Measurements from ENCODE around the gene HS3ST3A1.

Gene HS3ST3A1

DNA sequence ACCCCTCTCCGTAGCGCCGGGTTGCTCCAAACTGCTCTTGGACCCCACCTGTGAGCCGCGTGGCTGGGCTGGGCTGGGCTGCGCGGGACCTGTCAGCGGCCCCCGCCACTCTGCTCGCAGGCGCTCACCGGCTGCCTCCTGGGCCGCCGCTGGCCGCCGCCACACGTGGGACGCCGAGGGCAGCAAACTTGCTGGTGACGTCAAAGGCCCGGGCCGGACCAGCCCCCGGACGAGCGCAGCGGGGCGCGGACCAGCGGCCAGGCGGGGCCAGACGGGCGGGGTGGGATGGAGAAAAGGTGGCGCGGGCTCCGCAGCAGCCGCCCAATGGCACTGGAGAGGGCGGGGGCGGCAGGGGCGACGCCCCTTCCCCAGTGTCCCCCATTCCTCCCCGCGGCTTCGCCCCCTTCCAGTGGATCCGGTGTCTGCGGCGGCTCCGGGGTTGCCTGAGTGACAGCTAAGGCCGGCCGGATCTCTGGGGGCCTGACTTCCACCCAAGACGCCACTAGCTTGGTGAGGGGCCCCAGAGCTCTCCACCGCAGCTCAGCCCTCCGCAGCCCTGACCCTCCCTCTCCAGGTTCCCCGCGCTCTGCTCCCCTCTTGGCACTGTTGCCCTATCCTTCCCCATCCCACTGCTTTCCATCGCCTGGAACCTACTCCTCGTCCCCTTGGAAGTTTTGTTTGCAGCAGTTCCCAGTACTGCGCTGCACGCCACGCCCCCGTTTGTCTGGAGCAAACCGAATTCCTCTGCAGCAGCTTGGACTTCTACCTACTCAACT, at the start of gene HS3ST3A1:
Gene HS3ST3A1 (minus strand): TSS at position 154 of the 776 bp plus-strand sequence. CDS start 800 bp downstream, outside the sequence.
- no peak for DNase-seq

DNA sequence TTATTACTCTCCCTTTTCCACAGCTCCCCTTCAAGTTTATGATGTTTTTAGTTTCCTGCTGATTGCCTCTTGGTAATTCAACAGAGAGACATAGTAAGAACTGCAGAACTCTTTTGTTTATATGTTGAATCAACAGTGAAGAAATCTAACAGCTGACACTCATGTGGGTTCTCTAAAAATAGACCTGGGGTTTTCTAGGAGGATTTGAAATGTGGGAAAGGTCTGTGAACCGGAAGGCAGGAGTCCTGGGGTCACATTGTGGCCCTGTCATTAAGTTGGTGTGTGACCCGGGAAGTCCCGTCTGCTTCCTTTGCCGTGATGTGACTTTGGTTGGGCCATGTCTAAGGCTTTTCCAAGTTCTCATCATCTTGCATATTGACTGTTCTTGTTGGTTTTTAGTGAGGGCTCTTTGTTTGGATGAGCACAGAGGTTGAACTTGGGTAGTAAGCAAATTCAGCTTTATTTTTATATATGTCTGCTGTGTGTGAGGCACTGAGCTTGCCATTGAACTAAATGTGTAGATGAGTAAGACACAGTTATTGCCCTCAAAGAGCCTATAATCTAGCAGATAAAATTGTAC, 48.5 kb upstream of the HS3ST3A1 start:
- no peak for DNase-seq

DNA sequence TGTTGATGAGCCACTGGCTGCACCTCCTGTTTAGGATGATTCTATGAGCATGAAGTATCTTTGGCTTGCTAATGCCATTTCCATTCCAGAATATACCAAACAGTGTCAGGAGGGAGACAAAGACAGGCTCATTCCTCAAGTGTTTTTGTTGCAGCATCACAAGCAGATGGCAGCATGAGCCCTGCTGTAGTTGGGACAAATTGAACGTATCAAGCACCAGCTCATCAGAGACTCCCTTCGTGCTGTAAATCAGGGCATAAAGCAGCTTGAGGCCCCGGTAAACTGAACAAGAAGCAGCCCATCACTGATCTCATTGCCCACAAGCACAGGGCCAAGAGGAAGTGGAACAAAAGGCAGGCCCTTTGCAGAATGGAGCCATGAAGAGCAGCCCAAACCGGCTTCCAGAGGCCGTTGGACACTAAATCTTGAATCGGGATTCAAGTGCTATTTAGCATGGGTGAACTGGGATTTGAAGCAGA, 45.9 kb upstream of the HS3ST3A1 start:
- DNase-seq, result no peak

DNA sequence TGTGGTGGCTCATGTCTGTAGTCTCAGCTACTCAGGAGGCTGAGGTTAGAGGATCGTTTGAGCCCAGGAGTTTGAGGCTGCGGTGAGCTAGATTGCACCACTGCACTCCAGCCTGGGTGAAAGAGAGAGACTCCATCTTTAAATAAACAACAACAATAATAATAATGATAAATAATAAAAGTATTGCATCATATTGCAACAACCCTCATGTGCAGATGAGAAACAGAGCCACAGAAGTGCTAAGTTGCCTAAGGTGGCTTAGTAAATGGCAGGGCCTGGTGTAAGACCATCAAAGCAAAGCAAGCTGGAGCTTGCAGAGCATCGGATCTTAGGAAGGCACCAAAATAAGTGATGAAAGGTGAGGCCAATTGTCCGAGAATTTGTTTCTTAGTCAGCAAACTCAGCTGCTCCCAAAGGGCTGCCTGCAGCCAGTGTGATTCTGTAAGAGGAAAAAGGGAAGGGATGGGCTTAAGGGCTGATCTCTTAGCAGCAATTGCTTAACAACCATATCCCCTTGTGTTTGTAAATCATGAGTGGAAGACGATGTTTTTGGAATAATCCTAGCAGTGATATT, 45.3 kb upstream of the HS3ST3A1 start:
- no peak for DNase-seq

DNA sequence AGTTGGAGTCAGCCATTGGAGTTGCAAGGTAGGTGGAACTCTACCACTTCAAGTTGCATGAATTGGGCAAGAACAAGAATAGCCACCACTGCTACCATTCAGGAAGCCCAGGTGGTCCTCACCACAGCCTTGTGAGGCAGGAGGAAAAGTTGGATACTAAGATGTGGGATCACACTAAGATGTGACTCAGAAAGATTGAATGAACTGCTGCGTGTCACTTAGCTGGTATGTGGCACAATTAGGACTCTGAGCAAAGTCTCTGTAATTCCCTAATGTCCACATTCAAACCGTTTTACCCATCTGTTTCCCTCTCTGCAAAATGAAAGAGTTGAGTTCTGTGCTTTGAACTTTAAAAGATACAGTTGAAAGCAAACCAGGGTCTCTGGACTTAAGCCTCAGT, 44.7 kb upstream of the HS3ST3A1 start:
- DNase-seq, result no peak

DNA sequence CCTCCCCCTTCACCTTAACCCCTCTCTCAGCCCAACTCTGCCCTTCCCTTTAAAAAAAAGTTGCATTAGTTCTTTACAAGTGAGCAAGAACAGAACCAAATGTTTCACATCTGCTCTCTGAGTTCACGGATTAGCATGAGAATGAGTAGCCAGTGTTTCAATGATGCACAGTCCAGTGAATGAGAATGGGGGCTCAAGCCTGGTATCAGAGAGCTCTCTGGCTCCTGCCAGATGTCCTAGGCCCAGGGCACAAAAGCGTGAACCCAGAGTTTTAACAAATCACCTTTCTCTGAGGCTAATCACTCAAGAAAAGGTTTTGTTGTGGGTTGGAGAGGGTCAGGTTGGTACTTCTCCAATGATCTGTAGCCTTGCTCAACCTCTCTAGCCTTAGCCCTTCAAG, 41.5 kb upstream of the HS3ST3A1 start:
- no peak for DNase-seq

DNA sequence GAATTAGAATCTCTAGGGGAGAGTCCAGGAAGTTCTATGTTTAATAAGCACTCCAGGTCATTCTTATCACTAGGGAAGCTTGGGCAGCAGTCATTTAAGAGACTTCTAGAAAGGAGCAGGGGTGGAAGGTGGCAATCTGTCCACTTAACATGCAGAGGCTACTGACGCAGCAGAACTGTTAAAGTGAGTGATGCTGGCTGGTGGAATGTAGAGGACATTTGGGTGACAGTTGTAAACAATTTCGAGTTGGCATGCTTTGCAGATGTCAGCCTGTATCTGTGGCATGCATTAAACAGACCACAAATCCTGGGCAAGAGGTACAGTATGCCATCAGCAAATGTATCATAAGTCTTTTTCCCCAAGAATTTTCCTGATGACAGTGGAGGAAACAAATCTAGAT, 40.5 kb upstream of the HS3ST3A1 start:
- no peak for DNase-seq

DNA sequence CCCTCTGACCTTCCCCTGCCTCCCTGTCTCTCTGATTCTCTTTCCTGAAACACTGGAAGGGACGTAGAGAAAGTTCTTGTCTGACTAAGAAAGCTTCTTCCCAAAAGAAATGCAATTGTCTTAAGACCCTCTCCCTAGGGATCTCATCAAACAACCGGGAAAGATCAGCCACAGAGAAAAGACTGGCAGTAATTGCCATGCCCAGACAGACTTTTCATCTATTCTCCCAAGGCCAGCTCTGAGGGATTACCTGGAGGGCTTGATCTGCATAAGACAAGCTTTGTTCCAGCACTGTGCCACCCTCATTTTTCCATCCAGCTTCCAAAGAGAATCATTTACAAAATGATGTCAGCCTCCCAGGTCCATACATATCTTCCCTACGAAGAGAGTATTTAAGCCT, 38.8 kb upstream of the HS3ST3A1 start:
- DNase-seq, result no peak

DNA sequence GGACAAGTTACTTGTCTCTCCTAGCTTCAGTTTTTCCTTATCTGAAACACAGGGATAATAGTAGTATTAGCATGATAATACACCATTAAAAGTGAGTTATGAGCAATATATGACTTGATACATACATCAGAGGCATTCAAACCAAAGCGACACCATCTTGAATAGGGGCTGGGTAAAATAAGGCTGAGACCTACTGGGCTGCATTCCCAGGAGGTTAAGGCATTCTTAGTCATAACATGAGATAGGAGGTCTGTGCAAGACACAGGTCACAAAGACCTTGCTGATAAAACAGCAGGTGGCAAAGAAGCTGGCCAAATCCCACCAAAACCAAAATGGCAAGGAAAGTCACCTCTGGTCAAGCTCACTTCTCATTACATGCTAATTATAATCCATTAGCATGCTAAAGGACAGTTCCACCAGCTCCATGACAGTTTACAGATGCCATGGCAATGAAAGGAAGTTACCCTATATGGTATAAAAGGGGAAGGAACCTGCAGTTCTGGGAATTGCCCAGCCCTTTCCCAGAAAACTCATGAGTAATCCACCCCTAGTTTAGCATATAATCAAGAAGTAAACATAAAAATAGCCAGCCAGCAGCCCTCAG, 37.2 kb upstream of the HS3ST3A1 start:
- no peak for DNase-seq

- DNase-seq, result no peak
Observed at GRCh38 chr17:13636951-13637350, 35.2 kb upstream of the HS3ST3A1 start.

- no peak for DNase-seq
Observed at GRCh38 chr17:13635951-13636350, 34.2 kb upstream of the HS3ST3A1 start.

DNA sequence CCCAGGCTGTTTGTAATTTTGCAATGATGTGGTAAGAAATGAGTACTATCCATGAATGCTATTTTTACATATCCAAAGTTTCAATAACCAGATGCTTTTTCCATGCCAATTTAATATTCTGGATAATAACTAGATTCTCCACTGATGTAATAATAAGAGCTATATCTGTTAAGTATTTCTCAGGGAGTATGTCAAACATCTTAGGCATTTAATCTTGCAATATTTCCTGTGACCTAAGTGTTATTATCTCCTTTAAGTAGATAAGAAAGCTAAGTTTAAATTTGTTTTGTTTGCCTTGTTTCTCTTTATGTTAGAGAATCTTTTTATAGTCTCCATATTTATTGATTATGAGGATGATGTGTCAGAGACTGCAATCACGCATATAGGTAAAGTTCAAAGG, 32.3 kb upstream of the HS3ST3A1 start:
- DNase-seq, result no peak

- DNase-seq, result no peak
Observed at GRCh38 chr17:13631529-13631928, 29.8 kb upstream of the HS3ST3A1 start.

DNA sequence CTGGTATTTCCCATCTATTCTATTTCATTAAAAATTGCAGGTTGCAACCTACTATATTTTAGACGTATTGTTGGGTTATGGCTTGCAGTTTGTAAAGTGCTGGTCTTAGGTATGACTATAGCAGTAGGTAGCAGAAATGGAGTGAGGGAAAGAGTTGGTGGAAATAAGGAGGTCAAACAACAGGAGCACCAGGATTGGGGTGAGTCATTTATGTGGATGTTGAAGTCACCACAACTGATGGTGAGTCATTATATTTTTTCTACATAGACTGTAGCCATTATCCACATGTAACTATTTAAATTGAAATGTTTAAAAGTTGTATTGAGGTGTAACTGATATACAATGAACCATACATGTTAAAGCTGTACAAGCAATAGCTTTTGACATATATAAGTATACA, 25.0 kb upstream of the HS3ST3A1 start:
- no peak for DNase-seq

DNA sequence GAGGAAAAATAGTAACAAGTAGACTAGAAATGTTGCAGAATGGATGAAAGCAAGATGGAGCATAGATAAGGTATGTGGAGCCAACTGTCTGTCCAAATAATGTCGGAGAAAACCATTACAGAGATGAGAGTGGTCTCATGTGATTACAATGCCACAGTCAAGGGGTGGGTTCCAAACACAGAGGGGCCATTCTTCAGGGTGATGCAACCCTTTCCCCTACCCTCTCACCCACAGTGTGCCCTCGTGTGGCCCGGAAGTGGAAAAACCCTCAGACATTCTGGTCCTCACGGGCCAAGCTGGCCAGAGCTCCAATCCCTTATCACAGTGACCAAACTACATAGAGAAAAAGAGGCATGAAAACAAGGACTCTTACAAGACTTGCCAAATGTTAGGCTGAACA, 17.7 kb upstream of the HS3ST3A1 start:
- no peak for DNase-seq

DNA sequence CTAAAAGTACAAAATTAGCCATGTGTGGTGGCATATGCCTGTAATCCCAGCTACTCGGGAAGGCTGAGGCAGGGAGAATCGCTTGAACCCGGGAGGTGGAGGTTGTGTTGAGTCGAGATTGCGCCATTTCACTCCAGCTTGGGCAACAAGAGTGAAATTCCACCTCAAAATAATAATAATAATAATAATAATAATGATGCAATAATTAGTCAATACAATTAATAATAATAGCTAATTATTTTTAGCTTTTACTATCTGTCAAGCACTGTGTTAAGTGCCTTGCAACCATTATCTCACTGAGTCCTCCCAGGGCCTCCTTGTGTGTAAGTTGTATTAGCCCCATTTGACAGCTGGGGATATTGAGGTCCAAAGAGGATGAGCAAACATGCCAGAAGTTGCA, 14.3 kb upstream of the HS3ST3A1 start:
- DNase-seq, result no peak

DNA sequence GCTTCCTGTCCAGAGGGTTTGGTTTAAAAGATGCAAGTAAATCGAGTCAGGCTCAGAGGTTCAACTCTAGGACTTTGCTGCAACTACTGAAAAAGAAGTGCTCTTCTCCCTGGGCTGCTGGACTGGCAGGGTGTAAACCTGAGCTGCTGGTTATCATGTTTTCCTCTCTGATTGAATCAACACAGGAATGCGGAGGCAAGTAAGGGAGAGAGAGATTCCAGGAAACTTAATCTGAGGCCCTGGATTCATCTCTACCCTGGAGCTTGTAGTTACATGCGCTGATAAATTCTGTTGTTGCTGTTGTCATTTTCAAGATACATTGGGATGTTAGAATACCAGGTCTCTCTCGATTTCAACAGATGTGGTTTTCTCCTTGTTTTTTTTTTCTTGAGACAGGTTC, 8.2 kb upstream of the HS3ST3A1 start:
- no peak for DNase-seq

GRCh38 chr17:13601322-13601775, 380 bp downstream of the HS3ST3A1 start:
- no peak for DNase-seq

- DNase-seq, result no peak
Observed at GRCh38 chr17:13600475-13601321, 1.0 kb downstream of the HS3ST3A1 start.

- no peak for DNase-seq
Observed at GRCh38 chr17:13599864-13600263, 1.9 kb downstream of the HS3ST3A1 start.

GRCh38 chr17:13599168-13599577, 2.6 kb downstream of the HS3ST3A1 start:
- no peak for DNase-seq

DNA sequence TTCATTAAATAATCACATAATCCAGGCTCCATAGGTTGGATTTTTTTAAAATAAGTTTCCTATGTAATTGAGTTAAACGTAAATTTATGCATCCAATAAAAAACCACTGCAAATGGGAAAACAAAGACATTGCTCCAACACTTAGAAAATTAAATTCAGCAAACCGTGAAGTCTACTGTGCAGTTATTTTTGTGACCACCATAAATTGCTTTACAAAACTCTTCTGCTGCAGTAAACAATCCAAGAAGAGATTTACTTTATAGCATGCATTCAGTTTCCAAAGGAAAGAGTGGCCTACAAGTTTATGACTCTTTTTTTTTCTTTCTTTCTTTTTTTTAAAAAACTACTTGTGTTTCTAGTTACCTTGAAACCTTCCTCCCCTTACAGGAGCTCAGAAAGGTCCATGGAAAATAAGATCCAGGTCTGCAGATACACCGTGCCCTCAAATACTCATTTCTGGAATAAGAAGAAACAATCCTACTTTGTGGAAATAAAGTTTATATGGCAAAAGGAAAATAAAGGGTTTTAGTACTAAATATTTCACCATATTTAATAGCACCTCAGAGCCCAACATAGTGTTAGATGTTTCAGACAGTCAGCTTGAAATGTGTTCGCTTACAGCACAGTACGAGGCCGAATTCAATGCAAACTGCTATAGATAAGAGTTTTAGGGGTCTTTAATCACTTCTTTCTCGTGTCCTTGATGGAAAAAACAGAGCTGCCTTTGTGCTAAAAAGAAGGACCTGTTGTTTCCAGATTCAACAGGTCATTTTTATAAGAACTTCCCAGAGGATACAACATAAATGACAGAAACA, 3.2 kb downstream of the HS3ST3A1 start:
- DNase-seq, result no peak
